Thymus (tissue), 11 donors: ENCODE measurements around the gene ETV2. TPM values are rescaled to one million over a fixed set of nuclear protein-coding genes. Genes with fewer than 3 reads are reported as not detected.

Source experiments
- DNase-seq, 9 donors: peaks; one replicate each; pipeline ENCODE4 v3.0.0-alpha.2; 2013; ENCODE audit warnings: low spot score in 9 of 9, low read depth in 6 of 9, missing footprints in 1 of 9
- H3K27ac ChIP-seq, 2 donors: one replicate each; pipeline ENCODE4 v1.5.1; 2013; ENCODE audit warnings: control low read depth in 1 of 2, low read depth in 1 of 2, low read length in 1 of 2, mild to moderate bottlenecking in 1 of 2, moderate library complexity in 1 of 2
- H3K27me3 ChIP-seq, 2 donors: one replicate each; pipeline ENCODE4 v1.5.1; 2013; ENCODE audit warnings: low read length in 1 of 2; ENCODE audit not compliant: control insufficient read depth in 2 of 2, insufficient read depth in 1 of 2
- H3K36me3 ChIP-seq, 2 donors: one replicate each; pipeline ENCODE4 v1.5.1; 2013; ENCODE audit warnings: low read length in 1 of 2, mild to moderate bottlenecking in 1 of 2, moderate library complexity in 1 of 2; ENCODE audit not compliant: control insufficient read depth in 2 of 2, insufficient read depth in 2 of 2
- H3K4me1 ChIP-seq, 2 donors: one replicate each; pipeline ENCODE4 v1.5.1; 2013; ENCODE audit warnings: low read length in 2 of 2; ENCODE audit not compliant: control insufficient read depth in 2 of 2, insufficient read depth in 2 of 2
- H3K4me3 ChIP-seq, 2 donors: one replicate each; pipeline ENCODE4 v1.5.1; 2013; ENCODE audit warnings: low read length in 2 of 2, control low read depth in 1 of 2, mild to moderate bottlenecking in 1 of 2
- H3K9me3 ChIP-seq, 2 donors: one replicate each; pipeline ENCODE4 v1.5.1; 2013; ENCODE audit warnings: low read length in 1 of 2, mild to moderate bottlenecking in 1 of 2; ENCODE audit not compliant: control insufficient read depth in 2 of 2, insufficient read depth in 1 of 2
- WGBS: extraction: QIAGEN DNeasy Blood & Tissue Kit; methylation state at CpG from one replicate; pipeline ENCODE4 v1.1.7; 2013; 5-methylcytosine and 5-hydroxymethylcytosine counted together
- polyA plus RNA-seq: library from polyadenylated mRNA; stranded (reverse); fragments of 200-250 nt; gene quantifications from one replicate; pipeline ENCODE4 v1.2.3, GENCODE V29; 2013
- total RNA-seq: library from RNA; stranded (reverse); fragments of 120-200 nt; gene quantifications from one replicate; pipeline ENCODE4 v1.2.4, GENCODE V29; 2013
- donor health status: healthy.

Gene ETV2
- total and polyA plus RNA-seq, 2 donors, result 0.76 to 1.5 TPM

DNA sequence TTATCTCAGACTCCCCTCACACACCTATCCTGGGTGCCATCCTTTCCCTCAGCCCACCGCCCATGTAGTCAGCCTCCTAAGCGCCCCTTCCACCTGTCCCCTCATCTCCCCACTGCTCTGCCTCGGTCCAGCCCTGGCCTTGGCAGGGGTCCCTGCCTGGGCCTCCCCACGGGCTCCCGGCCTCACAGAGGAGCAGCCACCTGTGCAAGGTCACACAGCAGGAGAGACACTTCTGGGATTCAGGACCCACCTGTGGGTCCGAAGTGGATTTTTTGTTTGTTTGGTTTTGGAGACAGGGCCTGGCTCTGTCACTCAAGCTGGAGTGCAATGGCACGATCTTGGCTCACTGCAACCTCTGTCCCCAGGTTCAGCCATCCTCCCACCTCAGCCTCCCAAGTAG lies 24.1 kb downstream of the ETV2 start:
- no peak for DNase-seq
- H3K27ac ChIP-seq, result no peak overlapping the region

DNA sequence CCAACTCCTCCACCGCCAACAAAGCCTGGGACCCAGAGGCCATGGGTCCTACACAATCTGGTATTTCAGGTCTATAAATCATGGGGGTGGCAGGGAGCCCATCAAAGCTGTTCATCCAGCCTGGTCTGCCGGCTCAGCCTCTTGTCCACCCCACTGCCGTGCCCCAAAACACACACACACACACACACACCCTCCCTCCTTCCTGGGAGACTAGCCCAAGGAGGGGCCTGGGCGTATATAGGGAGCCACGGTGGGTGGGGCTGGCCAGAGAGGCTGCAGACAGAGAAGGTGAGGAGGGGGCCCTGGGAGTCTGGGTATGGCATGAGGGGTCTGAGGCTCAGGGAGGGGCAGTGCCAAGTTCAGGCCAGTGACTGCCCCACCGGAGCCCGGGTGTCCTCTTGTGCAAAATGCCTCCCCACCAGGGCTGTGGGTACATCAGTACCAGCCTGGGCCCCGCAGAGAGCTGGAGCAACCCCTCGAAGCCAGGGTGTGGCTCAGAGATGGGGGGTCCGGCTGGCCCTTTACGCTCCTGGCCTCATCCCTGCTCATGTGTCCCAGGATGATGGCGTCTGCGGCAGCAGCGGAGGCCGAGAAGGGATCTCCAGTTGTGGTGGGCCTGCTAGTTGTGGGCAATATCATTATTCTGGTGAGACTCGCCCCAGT lies 24.8 kb downstream of the ETV2 start, which contains the start of gene UPK1A:
Gene UPK1A (plus strand): TSS at position 267 of the 663 bp plus-strand sequence. CDS start 296 bp downstream, at position 563.
- Histone ChIP-seq H3K36me3 (peaks cover 19 to 27% of the 10 kb centered on the region in 2 donors), H3K4me1 (no peaks in the 10 kb centered on the region), H3K4me3 (no peak within 1 kb of the TSS), H3K27ac (no peak within 1 kb of the TSS), H3K9me3 (no peaks in the 10 kb centered on the region), H3K27me3 (peaks cover 0 to 4% of the 10 kb centered on the region in 2 donors)
- DNase-seq, result no peak
- WGBS, result 86% methylated on average over 16 of the region's 16 CpGs

More for the DNA sequence above, 24.1 kb downstream of the ETV2 start:
- H3K4me1 ChIP-seq, result no peaks in the 10 kb centered on the region
- H3K4me3 ChIP-seq, result no peak overlapping the region
- H3K36me3 ChIP-seq, result peaks cover 23 to 31% of the 10 kb centered on the region in 2 donors
- H3K27me3 ChIP-seq, result peaks cover 0 to 4% of the 10 kb centered on the region in 2 donors
- no peaks in the 10 kb centered on the region for H3K9me3 ChIP-seq
- WGBS, result 82% methylated on average over 7 of the region's 7 CpGs

DNA sequence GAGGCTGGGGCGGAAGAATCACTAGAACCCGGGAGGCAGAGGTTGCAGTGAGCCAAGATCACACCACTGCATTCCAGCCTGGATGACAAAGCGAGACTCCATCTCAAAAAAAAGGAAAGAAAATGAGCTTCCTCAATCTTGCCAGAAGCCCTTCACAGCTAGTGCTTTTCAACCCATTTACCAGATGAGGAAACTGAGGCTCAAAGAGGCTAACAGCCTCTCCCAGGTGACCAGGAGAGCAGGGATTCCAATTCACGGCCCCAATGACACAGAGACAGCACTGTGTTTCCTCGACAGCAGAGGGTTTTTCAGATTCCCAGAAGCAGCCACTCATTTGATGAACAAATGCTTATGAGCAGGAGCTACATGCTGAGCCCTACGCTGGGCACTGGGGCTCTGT lies 28.0 kb downstream of the ETV2 start:
- Histone ChIP-seq H3K27ac (no peak overlapping the region), H3K4me1 (no peaks in the 10 kb centered on the region), H3K27me3 (peaks cover 10 to 34% of the 10 kb centered on the region in 2 donors), H3K4me3 (no peak overlapping the region), H3K36me3 (peaks cover 3 to 11% of the 10 kb centered on the region in 2 donors), H3K9me3 (no peaks in the 10 kb centered on the region)
- 89% methylated on average over 6 of the region's 6 CpGs for WGBS
- no peak for DNase-seq

DNA sequence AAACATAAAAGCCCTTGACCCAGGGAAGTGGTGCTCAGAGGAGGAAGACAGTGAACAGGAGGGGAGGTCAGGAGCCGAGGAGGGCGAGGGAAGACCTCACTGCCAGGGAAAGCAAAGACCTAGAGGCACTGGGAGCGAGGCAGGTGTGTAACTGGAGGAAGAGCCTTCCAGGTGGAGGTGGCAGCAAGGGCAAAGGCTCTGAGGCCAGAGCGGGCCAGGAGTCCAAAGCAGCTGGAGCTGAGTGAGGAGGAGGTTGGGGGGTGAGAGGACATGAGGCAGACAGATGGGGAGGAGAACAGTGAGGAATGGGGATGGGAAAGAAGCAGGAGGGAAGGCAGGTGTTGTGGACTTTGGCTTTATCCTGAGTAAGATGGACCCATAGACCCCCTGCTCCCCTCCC lies 28.4 kb downstream of the ETV2 start:
- DNase-seq, result no peak
- no peaks in the 10 kb centered on the region for H3K4me1 ChIP-seq
- peaks cover 10 to 37% of the 10 kb centered on the region in 2 donors for H3K27me3 ChIP-seq
- H3K36me3 ChIP-seq, result peaks cover 3 to 11% of the 10 kb centered on the region in 2 donors
- 85% methylated on average over 4 of the region's 4 CpGs for WGBS
- H3K27ac ChIP-seq, result no peak overlapping the region
- H3K4me3 ChIP-seq, result no peak overlapping the region
- H3K9me3 ChIP-seq, result no peaks in the 10 kb centered on the region

DNA sequence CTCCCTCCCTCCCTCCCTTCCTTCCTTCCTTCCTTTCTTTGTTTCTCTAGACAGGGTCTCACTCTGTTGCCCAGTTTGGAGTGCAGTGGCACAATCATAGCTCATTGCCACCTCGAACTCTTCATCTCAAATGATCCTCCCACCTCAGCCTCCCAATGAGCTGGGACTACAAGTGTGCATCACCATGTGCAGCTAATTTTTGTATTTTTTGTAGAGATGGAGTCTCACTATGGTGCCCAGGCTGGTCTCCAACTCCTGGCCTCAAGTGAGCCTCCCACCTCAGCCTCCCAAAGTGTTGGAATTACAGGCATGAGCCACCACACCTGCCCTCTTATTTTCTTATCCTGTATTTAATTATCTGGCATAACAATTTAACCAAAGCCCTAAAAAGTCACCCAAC lies 29.1 kb downstream of the ETV2 start:
- peaks cover under 1 to 4% of the 10 kb centered on the region in 2 donors for H3K36me3 ChIP-seq
- no peak for DNase-seq
- no peak overlapping the region for H3K27ac ChIP-seq
- H3K4me3 ChIP-seq, result no peak overlapping the region
- WGBS, result 96% methylated on average over 1 of the region's 1 CpG
- H3K9me3 ChIP-seq, result no peaks in the 10 kb centered on the region
- H3K4me1 ChIP-seq, result no peaks in the 10 kb centered on the region
- H3K27me3 ChIP-seq, result peaks cover 10 to 40% of the 10 kb centered on the region in 2 donors

DNA sequence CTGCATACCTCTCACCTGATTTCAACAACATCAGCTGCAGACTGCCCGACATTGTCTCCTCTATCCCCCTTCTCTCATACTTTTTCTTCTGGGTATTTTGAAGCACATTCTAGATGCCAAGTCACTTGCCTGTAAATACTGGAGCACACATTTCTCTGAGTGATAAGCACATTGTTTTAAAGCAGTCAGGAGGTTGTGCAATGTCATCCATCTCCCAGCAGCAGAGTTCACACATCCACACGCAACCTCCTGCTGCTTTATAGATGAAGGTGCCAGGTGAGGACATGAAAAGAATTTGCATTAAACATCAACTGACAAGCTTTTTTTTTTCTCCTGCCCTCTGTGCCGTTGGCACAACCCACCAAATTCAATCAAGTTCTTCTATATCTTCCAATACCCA lies 30.3 kb downstream of the ETV2 start:
- Histone ChIP-seq H3K27ac (no peak overlapping the region), H3K36me3 (no peaks in the 10 kb centered on the region), H3K4me3 (no peak overlapping the region), H3K9me3 (no peaks in the 10 kb centered on the region), H3K27me3 (peaks cover 10 to 41% of the 10 kb centered on the region in 2 donors), H3K4me1 (no peaks in the 10 kb centered on the region)
- 65% methylated on average over 3 of the region's 3 CpGs for WGBS
- DNase-seq, result no peak

DNA sequence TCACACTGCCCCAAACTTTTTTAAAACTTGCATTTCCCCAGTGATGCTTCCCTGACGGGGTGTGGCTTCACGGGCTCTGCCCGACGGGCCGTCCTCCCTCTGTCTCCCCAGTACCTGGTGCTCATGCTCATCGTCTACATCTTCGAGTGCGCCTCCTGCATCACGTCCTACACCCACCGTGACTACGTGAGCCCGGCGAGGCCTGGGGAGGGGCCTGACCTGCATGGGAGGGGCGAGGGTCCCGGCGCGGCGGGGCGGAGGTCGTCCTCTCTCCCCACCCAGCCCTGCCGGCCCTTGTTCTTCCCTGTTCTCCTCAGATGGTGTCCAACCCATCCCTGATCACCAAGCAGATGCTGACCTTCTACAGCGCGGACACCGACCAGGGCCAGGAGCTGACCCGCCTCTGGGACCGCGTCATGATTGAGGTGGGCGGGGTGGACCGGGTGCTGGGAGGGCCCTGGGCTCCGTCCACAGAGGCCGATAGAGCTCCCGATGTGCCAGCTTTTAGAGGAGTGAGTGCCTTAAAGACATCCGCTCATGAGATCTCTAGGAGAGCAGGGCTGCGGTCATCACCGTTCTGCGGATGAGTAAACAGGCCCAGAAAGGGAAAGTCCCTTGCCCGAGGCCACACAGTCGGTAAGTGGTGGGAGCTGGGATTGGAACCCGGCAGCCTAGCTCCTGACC lies 31.7 kb downstream of the ETV2 start:
- H3K4me1 ChIP-seq, result no peaks in the 10 kb centered on the region
- 11% methylated on average over 39 of the region's 39 CpGs for WGBS
- H3K27me3 ChIP-seq, result peaks cover 10 to 41% of the 10 kb centered on the region in 2 donors
- no peak overlapping the region for H3K4me3 ChIP-seq
- no peak overlapping the region for H3K27ac ChIP-seq
- H3K9me3 ChIP-seq, result no peaks in the 10 kb centered on the region
- DNase-seq, result no peak
- H3K36me3 ChIP-seq, result no peaks in the 10 kb centered on the region

DNA sequence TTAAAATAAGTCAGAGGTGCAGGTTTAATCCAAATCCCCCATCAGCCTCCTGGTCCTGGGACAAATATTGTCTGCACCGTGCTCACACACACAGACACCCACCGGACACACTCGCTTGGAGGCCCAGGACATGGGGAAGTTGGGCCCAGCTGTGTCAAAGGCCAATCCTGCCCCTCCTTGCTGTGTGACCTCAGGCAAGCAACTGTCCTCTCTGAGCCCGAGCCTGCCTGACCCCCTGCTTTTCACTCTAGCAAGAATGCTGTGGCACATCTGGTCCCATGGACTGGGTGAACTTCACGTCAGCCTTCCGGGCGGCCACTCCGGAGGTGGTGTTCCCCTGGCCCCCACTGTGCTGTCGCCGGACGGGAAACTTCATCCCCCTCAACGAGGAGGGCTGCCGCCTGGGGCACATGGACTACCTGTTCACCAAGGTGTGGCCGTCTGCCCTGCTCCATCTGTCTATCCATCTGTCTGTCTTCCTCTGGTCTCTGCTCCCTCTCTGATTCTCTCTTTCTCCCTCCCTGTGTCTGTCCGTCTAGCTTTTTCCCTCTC lies 34.1 kb downstream of the ETV2 start:
- Histone ChIP-seq H3K4me3 (no peak overlapping the region), H3K27me3 (peaks cover 10 to 37% of the 10 kb centered on the region in 2 donors), H3K27ac (no peak overlapping the region), H3K4me1 (no peaks in the 10 kb centered on the region), H3K36me3 (no peaks in the 10 kb centered on the region), H3K9me3 (no peaks in the 10 kb centered on the region)
- no peak for DNase-seq
- WGBS, result 82% methylated on average over 15 of the region's 15 CpGs

DNA sequence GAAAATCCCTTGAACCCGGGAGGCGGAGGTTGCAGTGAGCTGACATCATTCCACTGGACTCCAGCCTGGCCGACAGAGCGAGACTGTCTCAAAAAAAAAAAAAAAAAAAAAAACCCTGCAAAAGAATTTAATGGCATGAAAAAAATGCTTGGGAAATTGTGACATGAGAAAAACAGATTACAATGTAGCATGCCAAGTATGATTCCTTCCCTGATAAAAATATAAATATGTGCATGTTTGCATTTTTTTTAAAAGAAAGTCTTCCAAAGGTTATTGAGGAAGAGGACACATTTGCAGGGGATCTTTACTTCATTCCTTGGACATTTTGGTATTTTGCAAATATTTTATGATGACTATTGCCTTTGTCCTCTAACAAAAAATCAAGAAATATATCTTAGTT lies 48.3 kb downstream of the ETV2 start:
- H3K9me3 ChIP-seq, result no peaks in the 10 kb centered on the region
- H3K36me3 ChIP-seq, result no peaks in the 10 kb centered on the region
- no peak for DNase-seq
- 98% methylated on average over 4 of the region's 4 CpGs for WGBS
- H3K4me3 ChIP-seq, result no peak overlapping the region
- H3K27ac ChIP-seq, result no peak overlapping the region
- peaks cover 0 to 2% of the 10 kb centered on the region in 2 donors for H3K27me3 ChIP-seq
- H3K4me1 ChIP-seq, result no peaks in the 10 kb centered on the region
